GM18868 (cell line): ENCODE data around the gene MAGED4B.
"Not testable (repeated sequence)": the region's sequence is repeated elsewhere in the genome, so short reads cannot be mapped to it uniquely, and the experiment has no call there.

Experiments
- ATAC-seq: cut with Tn5 transposase; IDR thresholded peaks from one replicate; pipeline ENCODE4 v1.9.1; 2021; ENCODE audit warnings: mild to moderate bottlenecking, moderate library complexity; ENCODE audit not compliant: unreplicated experiment

MAGED4B gene, protein sequence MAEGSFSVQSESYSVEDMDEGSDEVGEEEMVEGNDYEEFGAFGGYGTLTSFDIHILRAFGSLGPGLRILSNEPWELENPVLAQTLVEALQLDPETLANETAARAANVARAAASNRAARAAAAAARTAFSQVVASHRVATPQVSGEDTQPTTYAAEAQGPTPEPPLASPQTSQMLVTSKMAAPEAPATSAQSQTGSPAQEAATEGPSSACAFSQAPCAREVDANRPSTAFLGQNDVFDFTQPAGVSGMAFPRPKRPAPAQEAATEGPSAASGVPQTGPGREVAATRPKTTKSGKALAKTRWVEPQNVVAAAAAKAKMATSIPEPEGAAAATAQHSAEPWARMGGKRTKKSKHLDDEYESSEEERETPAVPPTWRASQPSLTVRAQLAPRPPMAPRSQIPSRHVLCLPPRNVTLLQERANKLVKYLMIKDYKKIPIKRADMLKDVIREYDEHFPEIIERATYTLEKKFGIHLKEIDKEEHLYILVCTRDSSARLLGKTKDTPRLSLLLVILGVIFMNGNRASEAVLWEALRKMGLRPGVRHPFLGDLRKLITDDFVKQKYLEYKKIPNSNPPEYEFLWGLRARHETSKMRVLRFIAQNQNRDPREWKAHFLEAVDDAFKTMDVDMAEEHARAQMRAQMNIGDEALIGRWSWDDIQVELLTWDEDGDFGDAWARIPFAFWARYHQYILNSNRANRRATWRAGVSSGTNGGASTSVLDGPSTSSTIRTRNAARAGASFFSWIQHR

GRCh38 chrX:52068666-52069640 lies at the start of gene MAGED4B:
MAGED4B (minus strand) TSS chrX:52069183; CDS start chrX:52068172, 1,011 bp downstream.
- ATAC-seq = not testable (repeated sequence)

DNA sequence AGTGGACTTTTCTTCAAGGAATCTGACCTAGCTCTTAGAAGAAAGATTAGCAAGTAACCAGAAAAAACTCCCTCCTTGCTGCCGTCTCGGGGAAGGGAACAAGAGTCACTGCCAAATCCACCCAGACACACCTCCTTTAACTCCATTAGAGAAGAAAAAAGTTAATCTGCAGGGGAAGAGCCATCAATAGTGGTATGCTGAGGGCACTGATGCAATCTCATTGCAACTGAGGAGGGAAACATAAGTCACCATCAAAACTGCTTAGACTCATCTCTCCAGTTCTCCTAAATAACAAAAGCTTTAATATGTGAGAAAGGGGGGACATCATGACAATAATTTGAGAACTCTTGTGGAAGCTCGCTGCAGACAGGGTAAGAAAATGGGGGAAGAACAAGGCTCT lies 49.3 kb upstream of the MAGED4B start:
- ATAC-seq = no peak

DNA sequence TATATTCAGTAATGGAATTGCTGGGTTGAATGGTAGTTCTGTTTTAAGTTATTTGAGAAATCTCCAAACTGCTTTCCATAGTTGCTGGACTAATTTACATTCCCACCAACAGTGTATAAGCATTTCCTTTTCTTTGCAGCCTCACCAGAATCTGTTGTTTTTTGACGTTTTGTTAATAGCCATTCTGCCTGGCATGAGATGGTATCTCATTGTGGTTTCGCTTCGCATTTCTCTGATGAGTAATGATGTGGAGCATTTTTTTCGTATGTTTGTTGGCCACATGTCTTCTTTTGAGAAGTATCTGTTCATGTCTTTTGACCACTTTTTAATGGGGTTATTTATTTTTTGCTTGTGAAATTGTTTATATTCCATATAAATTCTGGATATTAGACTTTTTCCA lies 13.6 kb upstream of the MAGED4B start:
- ATAC-seq = no peak

- no peak for ATAC-seq
These were observed 9.1 kb upstream of the MAGED4B start for GRCh38 chrX:52078131-52078530.

DNA sequence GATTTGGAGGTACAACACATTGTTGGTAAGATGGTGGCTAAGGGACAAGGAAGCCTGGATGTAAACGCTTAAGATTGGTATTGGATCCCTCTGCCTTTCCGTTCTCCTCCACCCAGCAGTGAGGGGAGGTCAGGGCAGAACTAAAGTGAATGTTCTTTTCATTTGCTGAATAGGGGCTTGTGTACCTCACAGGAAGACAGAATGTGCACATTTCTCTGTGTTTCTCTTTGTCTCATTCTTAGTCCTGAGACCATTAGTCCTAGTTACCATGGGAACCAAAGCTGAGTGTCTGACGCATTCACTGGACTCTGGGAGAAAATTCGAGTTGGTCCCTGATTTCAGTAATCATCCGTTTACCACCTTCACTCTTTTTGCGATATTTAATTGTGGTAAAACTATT lies 26.7 kb downstream of the MAGED4B start:
- ATAC-seq = not testable (repeated sequence)

- no peak for ATAC-seq
These were observed 34.8 kb downstream of the MAGED4B start for GRCh38 chrX:52034211-52034610.

GRCh38 chrX:52031371-52031770 lies 37.6 kb downstream of the MAGED4B start:
- ATAC-seq = no peak

- no peak for ATAC-seq
These were observed 53.2 kb downstream of the MAGED4B start for GRCh38 chrX:52015794-52016193.
